SU-DHL-6 (cell line): ENCODE results near the gene FANK1.
"Not testable (repeated sequence)": the region's sequence is repeated elsewhere in the genome, so short reads cannot be mapped to it uniquely, and the experiment has no call there.

Experiments
- H2AFZ ChIP-seq: fragments of 200-600 bp; sonication (generic); 2 replicates; pipeline ENCODE4 v1.6.1; 2014; ENCODE audit warnings: low read depth, mild to moderate bottlenecking, moderate library complexity, mixed read lengths, antibody characterized with exemption, low read length; ENCODE audit not compliant: severe bottlenecking
- H3F3A ChIP-seq: fragments of 200-600 bp; shearing (Covaris generic); 2 replicates; pipeline ENCODE4 v1.6.0; 2016; ENCODE audit warnings: antibody characterized with exemption, mild to moderate bottlenecking; ENCODE audit not compliant: insufficient read depth
- H3K27ac ChIP-seq: fragments of 200-600 bp; sonication (generic); 2 replicates; pipeline ENCODE4 v1.5.1; 2016; ENCODE audit warnings: low read depth, mild to moderate bottlenecking, low read length, moderate library complexity, mixed read lengths
- H3K27me3 ChIP-seq: fragments of 200-600 bp; sonication (generic), shearing (Covaris generic); 2 replicates; pipeline ENCODE4 v1.6.0; 2014; ENCODE audit warnings: mild to moderate bottlenecking, low read length
- H3K36me3 ChIP-seq: fragments of 200-600 bp; sonication (generic); 2 replicates; pipeline ENCODE4 v1.6.1; 2014; ENCODE audit warnings: mild to moderate bottlenecking, low read length, mixed read lengths
- H3K4me2 ChIP-seq: fragments of 300-600, 200-600 bp; shearing (Covaris generic), sonication (generic); 2 replicates; pipeline ENCODE4 v1.6.0; 2014; ENCODE audit warnings: low read length, low read depth, mild to moderate bottlenecking; ENCODE audit not compliant: poor library complexity, severe bottlenecking
- H3K4me3 ChIP-seq: fragments of 200-600 bp; sonication (generic); 2 replicates; pipeline ENCODE4 v1.5.1; 2014; ENCODE audit warnings: antibody characterized with exemption, low read length, mild to moderate bottlenecking, mixed read lengths; ENCODE audit not compliant: insufficient read depth, poor library complexity, severe bottlenecking
- H3K79me2 ChIP-seq: fragments of 200-600 bp; sonication (generic); 2 replicates; pipeline ENCODE4 v1.6.1; 2014; ENCODE audit warnings: mild to moderate bottlenecking, low read length, moderate library complexity; ENCODE audit not compliant: insufficient read depth
- H3K9ac ChIP-seq: fragments of 200-600 bp; sonication (generic); 2 replicates; pipeline ENCODE4 v1.7.0; 2014; ENCODE audit warnings: mild to moderate bottlenecking, low read length
- H3K9me2 ChIP-seq: fragments of 200-600 bp; sonication (generic); replicated peaks from 2 replicates; pipeline ENCODE4 v1.6.1; 2014; ENCODE audit warnings: low read length; ENCODE audit not compliant: insufficient read depth
- H3K9me3 ChIP-seq: fragments of 200-600 bp; sonication (generic); 2 replicates; pipeline ENCODE4 v1.6.1; 2014; ENCODE audit warnings: low read length, mixed read lengths; ENCODE audit not compliant: insufficient read depth
- H4K20me1 ChIP-seq: fragments of 200-600 bp; sonication (generic); 2 replicates; pipeline ENCODE4 v1.6.1; 2014; ENCODE audit warnings: low read depth, mild to moderate bottlenecking, antibody characterized with exemption, low read length, moderate library complexity, mixed read lengths
- CTCF ChIP-seq: fragments of 200-600 bp; sonication (generic); IDR thresholded peaks from one replicate; pipeline ENCODE4 v1.5.1; 2017; ENCODE audit warnings: antibody characterized with exemption, mild to moderate bottlenecking, low read length, moderate library complexity; ENCODE audit not compliant: insufficient read depth, poor library complexity, severe bottlenecking
- EZH2phosphoT487 ChIP-seq: fragments of 200-600 bp; sonication (generic), shearing (Covaris generic); conservative IDR thresholded peaks from 2 replicates; pipeline ENCODE4 v1.6.1; 2018; ENCODE audit warnings: mild to moderate bottlenecking, antibody characterized with exemption, low read length, moderate library complexity, mixed read lengths

Gene FANK1

DNA sequence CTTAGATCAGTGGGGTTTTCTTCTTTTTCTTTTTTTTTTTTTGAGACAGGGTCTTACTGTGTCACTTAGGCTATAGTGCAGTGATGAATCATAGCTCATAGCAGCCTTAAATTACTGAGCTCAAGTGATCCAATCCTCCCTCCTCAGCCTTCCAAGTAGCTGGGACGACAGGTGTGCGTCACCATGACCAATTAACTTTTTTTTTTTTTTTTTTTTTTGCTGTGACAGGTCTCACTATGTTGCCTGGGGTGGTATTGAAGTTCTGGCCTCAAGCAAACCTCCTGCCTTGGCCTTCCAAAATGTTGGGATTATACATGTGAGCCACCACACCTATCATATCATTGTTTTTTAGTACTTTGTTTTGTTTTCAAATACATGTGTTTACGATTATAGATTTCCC is 13.1 kb downstream of the FANK1 start:
- H3K27ac ChIP-seq, H3F3A ChIP-seq, H3K9me3 ChIP-seq, H3K79me2 ChIP-seq, H4K20me1 ChIP-seq, H3K9me2 ChIP-seq, H2AFZ ChIP-seq, H3K4me3 ChIP-seq, H3K4me2 ChIP-seq, H3K9ac ChIP-seq, H3K36me3 ChIP-seq, H3K27me3 ChIP-seq: not testable (repeated sequence)

DNA sequence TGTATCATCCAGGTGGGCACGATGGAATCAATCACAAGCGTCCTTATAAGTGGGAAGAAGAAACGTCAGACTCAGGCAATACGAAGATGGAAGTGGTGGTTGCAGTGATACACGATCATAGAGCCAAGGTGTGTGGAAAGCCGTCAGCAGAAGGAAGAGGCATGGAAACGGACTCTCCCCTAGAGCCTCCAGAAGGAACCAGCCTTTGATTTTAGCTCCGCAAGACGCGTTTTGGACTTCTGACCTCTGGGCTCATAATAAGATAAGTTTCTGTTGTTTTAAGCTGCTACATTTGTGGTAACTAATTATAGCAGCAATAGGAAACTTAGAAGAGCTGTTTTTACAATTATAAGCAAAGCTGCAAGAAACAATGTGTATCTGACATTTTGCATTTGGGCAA is 14.8 kb downstream of the FANK1 start:
- Histone ChIP-seq H3K27ac (no peak overlapping the region), H3K79me2 (no peaks in the 10 kb centered on the region), H3K9me3 (no peaks in the 10 kb centered on the region), H3K27me3 (no peaks in the 10 kb centered on the region), H2AFZ (no peak overlapping the region), H3K9ac (no peak overlapping the region), H3K4me3 (no peak overlapping the region), H3K9me2 (no peaks in the 10 kb centered on the region), H3K4me2 (no peak overlapping the region), H4K20me1 (no peaks in the 10 kb centered on the region), H3F3A (no peaks in the 10 kb centered on the region), H3K36me3 (no peaks in the 10 kb centered on the region)
- TF ChIP-seq CTCF (no peak), EZH2phosphoT487 (no peak)

DNA sequence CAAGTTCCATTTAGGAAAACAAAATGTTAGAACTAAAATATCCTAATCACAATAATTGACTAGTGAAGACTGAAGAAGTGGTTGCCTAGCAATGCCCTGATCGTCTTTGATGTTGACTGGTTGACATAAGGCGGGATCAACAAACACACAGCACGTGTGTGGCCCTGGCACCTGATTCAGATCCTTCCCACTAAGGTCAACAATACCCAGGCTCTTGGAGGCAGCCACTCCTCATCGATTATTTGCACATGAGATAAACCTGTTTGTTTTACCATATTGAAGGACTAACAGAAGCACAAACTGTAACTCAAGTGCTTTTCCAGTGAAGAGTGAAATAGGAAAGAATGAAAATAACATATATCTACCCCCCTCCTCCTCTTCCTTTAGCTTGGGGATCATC is 15.6 kb downstream of the FANK1 start:
- Histone ChIP-seq H4K20me1 (no peaks in the 10 kb centered on the region), H3K4me3 (no peak overlapping the region), H2AFZ (no peak overlapping the region), H3K9me3 (no peaks in the 10 kb centered on the region), H3K27ac (no peak overlapping the region), H3K36me3 (no peaks in the 10 kb centered on the region), H3K79me2 (no peaks in the 10 kb centered on the region), H3K9ac (no peak overlapping the region), H3K4me2 (no peak overlapping the region), H3F3A (no peaks in the 10 kb centered on the region), H3K27me3 (no peaks in the 10 kb centered on the region), H3K9me2 (no peaks in the 10 kb centered on the region)
- no peak for TF ChIP-seq CTCF
- TF ChIP-seq EZH2phosphoT487: no peak

- H4K20me1 ChIP-seq, H3K36me3 ChIP-seq, H3K27me3 ChIP-seq, H3K4me2 ChIP-seq, H3K9me3 ChIP-seq, H3K79me2 ChIP-seq, H3K4me3 ChIP-seq, H3F3A ChIP-seq, H3K27ac ChIP-seq, H2AFZ ChIP-seq, H3K9me2 ChIP-seq, H3K9ac ChIP-seq: not testable (repeated sequence)
Measured at GRCh38 chr10:125913277-125913676, 16.9 kb downstream of the FANK1 start.
